ENCODE data around the gene CRABP1. TPM values are rescaled to one million over a fixed set of nuclear protein-coding genes. Genes with fewer than 3 reads are reported as not detected.

The CRABP1 gene
- total RNA-seq, 1 experiment from 2014 or later, result 444 TPM

GRCh38 chr15:78350058-78350457, 9.9 kb downstream of the CRABP1 start (continued):
- no peak for TF ChIP-seq ZNF512 (CRISPR knock-in tag; IDR thresholded peaks at IDR 0.05; ENCODE audit: borderline replicate concordance)
- TF ChIP-seq MLX (CRISPR knock-in tag; IDR thresholded peaks at IDR 0.05), result no peak
- TF ChIP-seq IRF2 (CRISPR knock-in tag; IDR thresholded peaks at IDR 0.05; ENCODE audit: borderline replicate concordance, low read depth), result no peak
- TF ChIP-seq JUN (CRISPR knock-in tag; IDR thresholded peaks at IDR 0.05), result no peak
- TF ChIP-seq NFE2L1 (CRISPR knock-in tag; IDR thresholded peaks at IDR 0.05), result no peak
- no peak for TF ChIP-seq CREM (CRISPR knock-in tag; IDR thresholded peaks at IDR 0.05)
- TF ChIP-seq TCF7 (CRISPR knock-in tag; IDR thresholded peaks at IDR 0.05; ENCODE audit: low read depth), result no peak
- no peak for TF ChIP-seq HMGA2 (CRISPR knock-in tag; IDR thresholded peaks at IDR 0.05)
- no peak for TF ChIP-seq ZNF281 (CRISPR knock-in tag; IDR thresholded peaks at IDR 0.05)
- no peak for TF ChIP-seq USF2 (CRISPR knock-in tag; IDR thresholded peaks at IDR 0.05)
- no peak for TF ChIP-seq NFYB (CRISPR knock-in tag; conservative IDR thresholded peaks at IDR 0.05; ENCODE audit: low read depth)
- no peak for TF ChIP-seq NR2C2 (CRISPR knock-in tag; IDR thresholded peaks at IDR 0.05)
- TF ChIP-seq PREB (CRISPR knock-in tag; IDR thresholded peaks at IDR 0.05; ENCODE audit: borderline replicate concordance), result no peak
- no peak for TF ChIP-seq FOXK1 (CRISPR knock-in tag; IDR thresholded peaks at IDR 0.05)
- TF ChIP-seq AR (CRISPR knock-in tag; IDR thresholded peaks at IDR 0.05), result no peak
- no peak for TF ChIP-seq AFF4 (CRISPR knock-in tag; IDR thresholded peaks at IDR 0.05; ENCODE audit: borderline replicate concordance)
